ENCODE results near the gene WWC2. TPM values are rescaled to one million over a fixed set of nuclear protein-coding genes. Genes with fewer than 3 reads are reported as not detected.

Gene WWC2
- total and polyA plus RNA-seq, 2 experiments from 2014 or later = 50.5 to 74.2 TPM

- Mint-ChIP-seq H3K9me3 (no peaks in the 10 kb centered on the region), H3K27ac (no peak overlapping the region), H3K4me1 (peaks cover 16% of the 10 kb centered on the region), H3K36me3 (ENCODE audit: low read depth) (peaks cover 63% of the 10 kb centered on the region), H3K27me3 (ENCODE audit: insufficient read depth, low read depth, poor library complexity) (peaks cover 6% of the 10 kb centered on the region), H3K4me3 (no peak overlapping the region)
- H2AFZ ChIP-seq = no peak overlapping the region
- no peaks in the 10 kb centered on the region for H3K27me3 ChIP-seq (ENCODE audit: insufficient read depth)
- ATAC-seq (no peak), DNase-seq (ENCODE audit: low spot score) (no peak)
- H4K20me1 ChIP-seq (replicated peaks; ENCODE audit: insufficient read depth) = peaks cover 4% of the 10 kb centered on the region; the same call in 1 of the 2 replicates
- H3K79me2 ChIP-seq (replicated peaks; ENCODE audit: insufficient read depth) = 0 out of 2 replicates have a peak, but pooled peaks cover 9% of the 10 kb centered on the region
- peaks cover 6% of the 10 kb centered on the region; the same call in 1 of the 2 replicates for H3K4me1 ChIP-seq (ENCODE audit: insufficient read depth)
- no peaks in the 10 kb centered on the region for H3K9me2 ChIP-seq (ENCODE audit: insufficient read depth)
- H3F3A ChIP-seq (replicated peaks; ENCODE audit: low read depth) = peaks cover 6% of the 10 kb centered on the region
- no peak overlapping the region for H3K4me2 ChIP-seq
- peaks cover 24% of the 10 kb centered on the region; the same call in 1 of the 2 replicates for H3K36me3 ChIP-seq (ENCODE audit: insufficient read depth)
- TF ChIP-seq EZH2phosphoT487 (IDR thresholded peaks at IDR 0.05; ENCODE audit: unreplicated experiment) (no peak), CREB1 (CRISPR knock-in tag; IDR thresholded peaks at IDR 0.05; ENCODE audit: low read depth) (no peak), STAT1 (IDR thresholded peaks at IDR 0.05; ENCODE audit: unreplicated experiment) (no peak), REST (IDR thresholded peaks at IDR 0.05; ENCODE audit: unreplicated experiment) (no peak), POLR2AphosphoS5 (IDR thresholded peaks at IDR 0.05; ENCODE audit: low read depth) (no peak), ZNF331 (CRISPR knock-in tag; IDR thresholded peaks at IDR 0.05; ENCODE audit: low read depth) (no peak), NANOG (IDR thresholded peaks at IDR 0.05; ENCODE audit: borderline replicate concordance) (no peak)
- TF ChIP-seq, protein P1, sequence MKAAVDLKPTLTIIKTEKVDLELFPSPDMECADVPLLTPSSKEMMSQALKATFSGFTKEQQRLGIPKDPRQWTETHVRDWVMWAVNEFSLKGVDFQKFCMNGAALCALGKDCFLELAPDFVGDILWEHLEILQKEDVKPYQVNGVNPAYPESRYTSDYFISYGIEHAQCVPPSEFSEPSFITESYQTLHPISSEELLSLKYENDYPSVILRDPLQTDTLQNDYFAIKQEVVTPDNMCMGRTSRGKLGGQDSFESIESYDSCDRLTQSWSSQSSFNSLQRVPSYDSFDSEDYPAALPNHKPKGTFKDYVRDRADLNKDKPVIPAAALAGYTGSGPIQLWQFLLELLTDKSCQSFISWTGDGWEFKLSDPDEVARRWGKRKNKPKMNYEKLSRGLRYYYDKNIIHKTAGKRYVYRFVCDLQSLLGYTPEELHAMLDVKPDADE (IDR thresholded peaks at IDR 0.05) = no peak
- TF ChIP-seq, protein P2, sequence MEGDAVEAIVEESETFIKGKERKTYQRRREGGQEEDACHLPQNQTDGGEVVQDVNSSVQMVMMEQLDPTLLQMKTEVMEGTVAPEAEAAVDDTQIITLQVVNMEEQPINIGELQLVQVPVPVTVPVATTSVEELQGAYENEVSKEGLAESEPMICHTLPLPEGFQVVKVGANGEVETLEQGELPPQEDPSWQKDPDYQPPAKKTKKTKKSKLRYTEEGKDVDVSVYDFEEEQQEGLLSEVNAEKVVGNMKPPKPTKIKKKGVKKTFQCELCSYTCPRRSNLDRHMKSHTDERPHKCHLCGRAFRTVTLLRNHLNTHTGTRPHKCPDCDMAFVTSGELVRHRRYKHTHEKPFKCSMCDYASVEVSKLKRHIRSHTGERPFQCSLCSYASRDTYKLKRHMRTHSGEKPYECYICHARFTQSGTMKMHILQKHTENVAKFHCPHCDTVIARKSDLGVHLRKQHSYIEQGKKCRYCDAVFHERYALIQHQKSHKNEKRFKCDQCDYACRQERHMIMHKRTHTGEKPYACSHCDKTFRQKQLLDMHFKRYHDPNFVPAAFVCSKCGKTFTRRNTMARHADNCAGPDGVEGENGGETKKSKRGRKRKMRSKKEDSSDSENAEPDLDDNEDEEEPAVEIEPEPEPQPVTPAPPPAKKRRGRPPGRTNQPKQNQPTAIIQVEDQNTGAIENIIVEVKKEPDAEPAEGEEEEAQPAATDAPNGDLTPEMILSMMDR (conservative IDR thresholded peaks at IDR 0.05; ENCODE audit: low read depth in 2 of 2) = no peak
- TF ChIP-seq, protein P3, sequence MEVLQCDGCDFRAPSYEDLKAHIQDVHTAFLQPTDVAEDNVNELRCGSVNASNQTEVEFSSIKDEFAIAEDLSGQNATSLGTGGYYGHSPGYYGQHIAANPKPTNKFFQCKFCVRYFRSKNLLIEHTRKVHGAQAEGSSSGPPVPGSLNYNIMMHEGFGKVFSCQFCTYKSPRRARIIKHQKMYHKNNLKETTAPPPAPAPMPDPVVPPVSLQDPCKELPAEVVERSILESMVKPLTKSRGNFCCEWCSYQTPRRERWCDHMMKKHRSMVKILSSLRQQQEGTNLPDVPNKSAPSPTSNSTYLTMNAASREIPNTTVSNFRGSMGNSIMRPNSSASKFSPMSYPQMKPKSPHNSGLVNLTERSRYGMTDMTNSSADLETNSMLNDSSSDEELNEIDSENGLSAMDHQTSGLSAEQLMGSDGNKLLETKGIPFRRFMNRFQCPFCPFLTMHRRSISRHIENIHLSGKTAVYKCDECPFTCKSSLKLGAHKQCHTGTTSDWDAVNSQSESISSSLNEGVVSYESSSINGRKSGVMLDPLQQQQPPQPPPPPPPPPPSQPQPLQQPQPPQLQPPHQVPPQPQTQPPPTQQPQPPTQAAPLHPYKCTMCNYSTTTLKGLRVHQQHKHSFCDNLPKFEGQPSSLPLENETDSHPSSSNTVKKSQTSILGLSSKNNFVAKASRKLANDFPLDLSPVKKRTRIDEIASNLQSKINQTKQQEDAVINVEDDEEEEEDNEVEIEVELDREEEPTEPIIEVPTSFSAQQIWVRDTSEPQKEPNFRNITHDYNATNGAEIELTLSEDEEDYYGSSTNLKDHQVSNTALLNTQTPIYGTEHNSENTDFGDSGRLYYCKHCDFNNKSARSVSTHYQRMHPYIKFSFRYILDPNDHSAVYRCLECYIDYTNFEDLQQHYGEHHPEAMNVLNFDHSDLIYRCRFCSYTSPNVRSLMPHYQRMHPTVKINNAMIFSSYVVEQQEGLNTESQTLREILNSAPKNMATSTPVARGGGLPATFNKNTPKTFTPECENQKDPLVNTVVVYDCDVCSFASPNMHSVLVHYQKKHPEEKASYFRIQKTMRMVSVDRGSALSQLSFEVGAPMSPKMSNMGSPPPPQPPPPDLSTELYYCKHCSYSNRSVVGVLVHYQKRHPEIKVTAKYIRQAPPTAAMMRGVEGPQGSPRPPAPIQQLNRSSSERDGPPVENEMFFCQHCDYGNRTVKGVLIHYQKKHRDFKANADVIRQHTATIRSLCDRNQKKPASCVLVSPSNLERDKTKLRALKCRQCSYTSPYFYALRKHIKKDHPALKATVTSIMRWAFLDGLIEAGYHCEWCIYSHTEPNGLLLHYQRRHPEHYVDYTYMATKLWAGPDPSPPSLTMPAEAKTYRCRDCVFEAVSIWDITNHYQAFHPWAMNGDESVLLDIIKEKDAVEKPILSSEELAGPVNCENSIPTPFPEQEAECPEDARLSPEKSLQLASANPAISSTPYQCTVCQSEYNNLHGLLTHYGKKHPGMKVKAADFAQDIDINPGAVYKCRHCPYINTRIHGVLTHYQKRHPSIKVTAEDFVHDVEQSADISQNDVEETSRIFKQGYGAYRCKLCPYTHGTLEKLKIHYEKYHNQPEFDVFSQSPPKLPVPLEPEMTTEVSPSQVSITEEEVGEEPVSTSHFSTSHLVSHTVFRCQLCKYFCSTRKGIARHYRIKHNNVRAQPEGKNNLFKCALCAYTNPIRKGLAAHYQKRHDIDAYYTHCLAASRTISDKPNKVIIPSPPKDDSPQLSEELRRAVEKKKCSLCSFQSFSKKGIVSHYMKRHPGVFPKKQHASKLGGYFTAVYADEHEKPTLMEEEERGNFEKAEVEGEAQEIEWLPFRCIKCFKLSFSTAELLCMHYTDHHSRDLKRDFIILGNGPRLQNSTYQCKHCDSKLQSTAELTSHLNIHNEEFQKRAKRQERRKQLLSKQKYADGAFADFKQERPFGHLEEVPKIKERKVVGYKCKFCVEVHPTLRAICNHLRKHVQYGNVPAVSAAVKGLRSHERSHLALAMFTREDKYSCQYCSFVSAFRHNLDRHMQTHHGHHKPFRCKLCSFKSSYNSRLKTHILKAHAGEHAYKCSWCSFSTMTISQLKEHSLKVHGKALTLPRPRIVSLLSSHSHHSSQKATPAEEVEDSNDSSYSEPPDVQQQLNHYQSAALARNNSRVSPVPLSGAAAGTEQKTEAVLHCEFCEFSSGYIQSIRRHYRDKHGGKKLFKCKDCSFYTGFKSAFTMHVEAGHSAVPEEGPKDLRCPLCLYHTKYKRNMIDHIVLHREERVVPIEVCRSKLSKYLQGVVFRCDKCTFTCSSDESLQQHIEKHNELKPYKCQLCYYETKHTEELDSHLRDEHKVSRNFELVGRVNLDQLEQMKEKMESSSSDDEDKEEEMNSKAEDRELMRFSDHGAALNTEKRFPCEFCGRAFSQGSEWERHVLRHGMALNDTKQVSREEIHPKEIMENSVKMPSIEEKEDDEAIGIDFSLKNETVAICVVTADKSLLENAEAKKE (CRISPR knock-in tag; IDR thresholded peaks at IDR 0.05) = no peak
- no peak overlapping the region for H3K27ac ChIP-seq (ENCODE audit: low read depth)
- no peak overlapping the region for H3K4me3 ChIP-seq
These were observed 153.9 kb downstream of the WWC2 start for GRCh38 chr4:183252959-183253358.
